Renal cortical epithelial cell (primary cell): Measurements from ENCODE around the gene PAWR. TPM values are rescaled to one million over a fixed set of nuclear protein-coding genes. Genes with fewer than 3 reads are reported as not detected.
"Not testable (repeated sequence)": the region's sequence is repeated elsewhere in the genome, so short reads cannot be mapped to it uniquely, and the experiment has no call there.

Experiments used
- DNase-seq: peaks from one replicate; pipeline ENCODE4 v3.0.0-alpha.2; 2011; ENCODE audit warnings: low read depth
- total RNA-seq: library from RNA; depleted of rRNA; stranded (reverse); fragments of >200 nt; gene quantifications from 2 replicates; pipeline ENCODE4 v1.2.3, GENCODE V29; 2014

Gene PAWR
- total RNA-seq, 1 donor from 2014 or later: 122 TPM

GRCh38 chr12:79548610-79548924 lies 142.2 kb downstream of the PAWR start:
- no peak for DNase-seq

- DNase-seq: peak; percentile 69
These were observed 142.8 kb downstream of the PAWR start for GRCh38 chr12:79547735-79548609.

GRCh38 chr12:79547044-79547734 lies 143.6 kb downstream of the PAWR start:
- DNase-seq: peak; percentile 97

- DNase-seq: peak; percentile 70
These were observed 144.2 kb downstream of the PAWR start for GRCh38 chr12:79546466-79547043.

- DNase-seq: not testable (repeated sequence)
These were observed 146.3 kb downstream of the PAWR start for GRCh38 chr12:79544439-79544838.

GRCh38 chr12:79537675-79538074 lies 153.1 kb downstream of the PAWR start:
- no peak for DNase-seq

- DNase-seq: peak; percentile 67
These were observed 155.0 kb downstream of the PAWR start for GRCh38 chr12:79535751-79536150.

Other genes starting within 250 kb of the PAWR start
- 72.6 and 99.8 TPM in 2 replicates for gene PPP1R12A, start 244.1 kb upstream of the PAWR start, total RNA-seq